ENCODE data around the gene BBX. TPM values are rescaled to one million over a fixed set of nuclear protein-coding genes. Genes with fewer than 3 reads are reported as not detected.

Gene BBX
- total RNA-seq, 1 experiment from 2014 or later, result 73.2 TPM

- ChIA-PET POLR2A (no interaction called here), CTCF (interaction anchor here (0.7 kb wide), 1 partner anchor 152 kb away, joined by 3 read pairs; no protein-coding TSS in a partner anchor)
- Mint-ChIP-seq H3K36me3 (ENCODE audit: insufficient read depth, unreplicated experiment) (no peaks in the 10 kb centered on the region), H3K9me3 (ENCODE audit: unreplicated experiment) (no peaks in the 10 kb centered on the region), H3K4me1 (ENCODE audit: insufficient read depth, unreplicated experiment) (no peaks in the 10 kb centered on the region), H3K4me3 (ENCODE audit: unreplicated experiment) (no peak overlapping the region), H3K27ac (ENCODE audit: low read depth, unreplicated experiment) (no peak overlapping the region), H3K27me3 (ENCODE audit: insufficient read depth, unreplicated experiment) (no peaks in the 10 kb centered on the region)
- DNase-seq (ENCODE audit: unreplicated experiment), result no peak
- no TSS peak for BruUV-seq (replicated peaks)
- TF ChIP-seq, protein P1, sequence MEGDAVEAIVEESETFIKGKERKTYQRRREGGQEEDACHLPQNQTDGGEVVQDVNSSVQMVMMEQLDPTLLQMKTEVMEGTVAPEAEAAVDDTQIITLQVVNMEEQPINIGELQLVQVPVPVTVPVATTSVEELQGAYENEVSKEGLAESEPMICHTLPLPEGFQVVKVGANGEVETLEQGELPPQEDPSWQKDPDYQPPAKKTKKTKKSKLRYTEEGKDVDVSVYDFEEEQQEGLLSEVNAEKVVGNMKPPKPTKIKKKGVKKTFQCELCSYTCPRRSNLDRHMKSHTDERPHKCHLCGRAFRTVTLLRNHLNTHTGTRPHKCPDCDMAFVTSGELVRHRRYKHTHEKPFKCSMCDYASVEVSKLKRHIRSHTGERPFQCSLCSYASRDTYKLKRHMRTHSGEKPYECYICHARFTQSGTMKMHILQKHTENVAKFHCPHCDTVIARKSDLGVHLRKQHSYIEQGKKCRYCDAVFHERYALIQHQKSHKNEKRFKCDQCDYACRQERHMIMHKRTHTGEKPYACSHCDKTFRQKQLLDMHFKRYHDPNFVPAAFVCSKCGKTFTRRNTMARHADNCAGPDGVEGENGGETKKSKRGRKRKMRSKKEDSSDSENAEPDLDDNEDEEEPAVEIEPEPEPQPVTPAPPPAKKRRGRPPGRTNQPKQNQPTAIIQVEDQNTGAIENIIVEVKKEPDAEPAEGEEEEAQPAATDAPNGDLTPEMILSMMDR (IDR thresholded peaks at IDR 0.05; ENCODE audit: unreplicated experiment), result no peak
- intact Hi-C loops (cut with micrococcal nuclease), result no loop called here
Observed at GRCh38 chr3:107508331-107508730, 14.4 kb upstream of the BBX start.

GRCh38 chr3:107512108-107512507 is 10.7 kb upstream of the BBX start:
- no TSS peak for BruUV-seq (replicated peaks)
- intact Hi-C loops (cut with micrococcal nuclease), result no loop called here

GRCh38 chr3:107514453-107514852 is 8.3 kb upstream of the BBX start:
- Mint-ChIP-seq H3K27ac (ENCODE audit: low read depth, unreplicated experiment) (no peak overlapping the region), H3K27me3 (ENCODE audit: insufficient read depth, unreplicated experiment) (no peaks in the 10 kb centered on the region), H3K36me3 (ENCODE audit: insufficient read depth, unreplicated experiment) (no peaks in the 10 kb centered on the region), H3K4me1 (ENCODE audit: insufficient read depth, unreplicated experiment) (no peaks in the 10 kb centered on the region), H3K4me3 (ENCODE audit: unreplicated experiment) (no peak overlapping the region), H3K9me3 (ENCODE audit: unreplicated experiment) (no peaks in the 10 kb centered on the region)
- intact Hi-C loops (cut with micrococcal nuclease), result no loop called here
- CTCF ChIA-PET, result interaction anchor here (0.7 to 1.2 kb wide), 3 partner anchors 31 to 776 kb away, joined by 3 read pairs; no protein-coding TSS in a partner anchor
- POLR2A ChIA-PET, result interaction anchor here (0.7 kb wide), 1 partner anchor 10 kb away, joined by 4 read pairs; no protein-coding TSS in a partner anchor
- BruUV-seq (replicated peaks), result no TSS peak
- TF ChIP-seq, protein P1 (IDR thresholded peaks at IDR 0.05; ENCODE audit: unreplicated experiment), result no peak
- no peak for DNase-seq (ENCODE audit: unreplicated experiment)

More at GRCh38 chr3:107512108-107512507, 10.7 kb upstream of the BBX start:
- H3K27ac Mint-ChIP-seq (ENCODE audit: low read depth, unreplicated experiment), result no peak overlapping the region
- H3K4me3 Mint-ChIP-seq (ENCODE audit: unreplicated experiment), result no peak overlapping the region
- TF ChIP-seq, protein P1 (IDR thresholded peaks at IDR 0.05; ENCODE audit: unreplicated experiment), result no peak
- DNase-seq (ENCODE audit: unreplicated experiment), result peak; percentile 13
- H3K9me3 Mint-ChIP-seq (ENCODE audit: unreplicated experiment), result no peaks in the 10 kb centered on the region
- no peaks in the 10 kb centered on the region for H3K27me3 Mint-ChIP-seq (ENCODE audit: insufficient read depth, unreplicated experiment)
- H3K4me1 Mint-ChIP-seq (ENCODE audit: insufficient read depth, unreplicated experiment), result no peaks in the 10 kb centered on the region
- H3K36me3 Mint-ChIP-seq (ENCODE audit: insufficient read depth, unreplicated experiment), result no peaks in the 10 kb centered on the region
- POLR2A ChIA-PET, result interaction anchor here (0.5 to 2.1 kb wide), 5 partner anchors 10 to 241 kb away, joined by 3 to 5 read pairs (median 3); partner anchors contain the start of gene BBX
- CTCF ChIA-PET, result interaction anchor here (1.0 to 1.2 kb wide), 3 partner anchors 13 to 240 kb away, joined by 3 to 5 read pairs (median 4); no protein-coding TSS in a partner anchor

- Mint-ChIP-seq H3K4me3 (ENCODE audit: unreplicated experiment) (no peak overlapping the region), H3K27ac (ENCODE audit: low read depth, unreplicated experiment) (no peak overlapping the region), H3K27me3 (ENCODE audit: insufficient read depth, unreplicated experiment) (no peaks in the 10 kb centered on the region), H3K9me3 (ENCODE audit: unreplicated experiment) (no peaks in the 10 kb centered on the region), H3K4me1 (ENCODE audit: insufficient read depth, unreplicated experiment) (peaks cover 1% of the 10 kb centered on the region), H3K36me3 (ENCODE audit: insufficient read depth, unreplicated experiment) (no peaks in the 10 kb centered on the region)
- no peak for DNase-seq (ENCODE audit: unreplicated experiment)
- BruUV-seq (replicated peaks), result no TSS peak
- intact Hi-C loops (cut with micrococcal nuclease), result no loop called here
- ChIA-PET POLR2A (interaction anchor here (0.7 to 1.0 kb wide), 2 partner anchors 8 to 168 kb away, joined by 3 read pairs; no protein-coding TSS in a partner anchor), CTCF (interaction anchor here (0.6 to 1.2 kb wide), 2 partner anchors 86 to 142 kb away, joined by 3 to 4 read pairs; no protein-coding TSS in a partner anchor)
- TF ChIP-seq, protein P1 (IDR thresholded peaks at IDR 0.05; ENCODE audit: unreplicated experiment), result no peak
Observed at GRCh38 chr3:107516475-107516874, 6.3 kb upstream of the BBX start.
